H9 (cell line): ENCODE data around the gene CHAF1A. TPM values are rescaled to one million over a fixed set of nuclear protein-coding genes. Genes with fewer than 3 reads are reported as not detected.

Source experiments
- DNase-seq: peaks from one replicate; pipeline ENCODE4 v3.0.0-alpha.2; 2017
- H2AFZ ChIP-seq: one replicate; pipeline ENCODE4 v1.6.1; 2013; ENCODE audit warnings: mild to moderate bottlenecking, low read length, control low read depth, moderate library complexity
- H2AK5ac ChIP-seq: 2 replicates; pipeline ENCODE4 v1.6.1; 2013; ENCODE audit warnings: low read length, control low read depth, mixed read lengths; ENCODE audit not compliant: insufficient read length
- H2BK120ac ChIP-seq: one replicate; pipeline ENCODE4 v1.6.1; 2013; ENCODE audit warnings: low read depth, mild to moderate bottlenecking, low read length, control low read depth, inconsistent platforms; ENCODE audit not compliant: poor library complexity, severe bottlenecking
- H2BK12ac ChIP-seq: 2 replicates; pipeline ENCODE4 v1.6.1; 2013; ENCODE audit warnings: low read length, control low read depth, mixed read lengths, low read depth; ENCODE audit not compliant: insufficient read length
- H2BK15ac ChIP-seq: 2 replicates; pipeline ENCODE4 v1.6.1; 2013; ENCODE audit warnings: low read depth, low read length, control low read depth
- H2BK20ac ChIP-seq: one replicate; pipeline ENCODE4 v1.6.1; 2013; ENCODE audit warnings: low read depth, mild to moderate bottlenecking, low read length, control low read depth, inconsistent platforms; ENCODE audit not compliant: poor library complexity, severe bottlenecking
- H2BK5ac ChIP-seq: 2 replicates; pipeline ENCODE4 v1.6.1; 2013; ENCODE audit warnings: low read length, control low read depth, mixed read lengths; ENCODE audit not compliant: insufficient read length
- H3K14ac ChIP-seq: 2 replicates; pipeline ENCODE4 v1.6.1; 2013; ENCODE audit warnings: low read length, control low read depth; ENCODE audit not compliant: insufficient read depth
- H3K18ac ChIP-seq: 2 replicates; pipeline ENCODE4 v1.6.1; 2013; ENCODE audit warnings: low read depth, mild to moderate bottlenecking, mixed read lengths, low read length, control low read depth; ENCODE audit not compliant: insufficient read length
- H3K23ac ChIP-seq: 2 replicates; pipeline ENCODE4 v1.6.1; 2013; ENCODE audit warnings: low read length, control low read depth, mixed read lengths, low read depth; ENCODE audit not compliant: insufficient read length
- H3K23me2 ChIP-seq: 2 replicates; pipeline ENCODE4 v1.6.1; 2013; ENCODE audit warnings: low read depth, mild to moderate bottlenecking, mixed read lengths, low read length, control low read depth; ENCODE audit not compliant: insufficient read length, poor library complexity, severe bottlenecking
- H3K27ac ChIP-seq: 2 replicates; pipeline ENCODE4 v1.5.1; 2013; ENCODE audit warnings: low read length, control low read depth, mixed read lengths, low read depth; ENCODE audit not compliant: insufficient read length
- H3K27me3 ChIP-seq: 2 replicates; pipeline ENCODE4 v1.6.1; 2013; ENCODE audit warnings: low read length, control low read depth, inconsistent platforms; ENCODE audit not compliant: insufficient read depth
- H3K4ac ChIP-seq: 2 replicates; pipeline ENCODE4 v1.6.1; 2013; ENCODE audit warnings: low read depth, mild to moderate bottlenecking, control low read depth, inconsistent platforms, low read length, moderate library complexity
- H3K4me1 ChIP-seq: 2 replicates; pipeline ENCODE4 v1.6.1; 2013; ENCODE audit warnings: low read length, control low read depth, inconsistent platforms; ENCODE audit not compliant: insufficient read depth
- H3K4me2 ChIP-seq: 2 replicates; pipeline ENCODE4 v1.6.1; 2013; ENCODE audit warnings: low read length, control low read depth, mixed read lengths; ENCODE audit not compliant: insufficient read length, insufficient read depth
- H3K56ac ChIP-seq: 2 replicates; pipeline ENCODE4 v1.6.1; 2013; ENCODE audit warnings: low read depth, mild to moderate bottlenecking, mixed read lengths, low read length, control low read depth; ENCODE audit not compliant: insufficient read length
- H3K79me1 ChIP-seq: 2 replicates; pipeline ENCODE4 v1.6.1; 2013; ENCODE audit warnings: low read depth, mild to moderate bottlenecking, moderate library complexity, low read length, control low read depth, inconsistent platforms; ENCODE audit not compliant: insufficient read depth, poor library complexity, severe bottlenecking
- H3K79me2 ChIP-seq: 2 replicates; pipeline ENCODE4 v1.6.1; 2013; ENCODE audit warnings: low read length, control low read depth, inconsistent platforms; ENCODE audit not compliant: insufficient read depth
- H3K9ac ChIP-seq: 2 replicates; pipeline ENCODE4 v1.6.1; 2013; ENCODE audit warnings: low read length, control low read depth, mixed read lengths; ENCODE audit not compliant: insufficient read length; ENCODE audit errors: extremely low read depth
- H3K9me3 ChIP-seq: one replicate; pipeline ENCODE4 v1.6.1; 2013; ENCODE audit warnings: low read depth, low read length, inconsistent platforms; ENCODE audit not compliant: control insufficient read depth
- H3T11ph ChIP-seq: one replicate; pipeline ENCODE4 v1.6.1; 2013; ENCODE audit warnings: mild to moderate bottlenecking, low read length, control low read depth, inconsistent platforms
- H4K20me1 ChIP-seq: one replicate; pipeline ENCODE4 v1.6.1; 2013; ENCODE audit not compliant: control insufficient read depth, insufficient read length, insufficient read depth
- H4K5ac ChIP-seq: 2 replicates; pipeline ENCODE4 v1.6.1; 2013; ENCODE audit warnings: low read depth, mild to moderate bottlenecking, mixed read lengths, low read length, control low read depth; ENCODE audit not compliant: insufficient read length
- H4K8ac ChIP-seq: replicated peaks from 2 replicates; pipeline ENCODE4 v1.6.1; 2013; ENCODE audit warnings: low read length, control low read depth, mixed read lengths, low read depth; ENCODE audit not compliant: insufficient read length
- H4K91ac ChIP-seq: 2 replicates; pipeline ENCODE4 v1.6.1; 2013; ENCODE audit warnings: low read depth, mild to moderate bottlenecking, moderate library complexity, mixed read lengths, low read length, control low read depth; ENCODE audit not compliant: insufficient read length
- H3K27ac Mint-ChIP-seq, 3 experiments: 2 replicates in 2 of 3; 3 replicates in 1 of 3; pipeline ENCODE4 v1.8.0; 2020 to 2021; ENCODE audit warnings: mixed read lengths in 3 of 3, mild to moderate bottlenecking in 1 of 3, moderate library complexity in 1 of 3
- H3K27me3 Mint-ChIP-seq: 2 replicates; pipeline ENCODE4 v1.8.0; 2021; ENCODE audit warnings: low read depth, mild to moderate bottlenecking, moderate library complexity, mixed read lengths
- H3K36me3 Mint-ChIP-seq, 3 experiments: 2 replicates in 2 of 3; 3 replicates in 1 of 3; pipeline ENCODE4 v1.8.0; 2020 to 2021; ENCODE audit warnings: low read depth in 3 of 3, mixed read lengths in 3 of 3; ENCODE audit not compliant: insufficient read depth in 1 of 3
- H3K4me1 Mint-ChIP-seq, 2 experiments: 2 replicates each; pipeline ENCODE4 v1.8.0; 2020; ENCODE audit warnings: mixed read lengths in 2 of 2
- H3K4me3 Mint-ChIP-seq, 2 experiments: 2 replicates in 1 of 2; 3 replicates in 1 of 2; pipeline ENCODE4 v1.8.0; 2020 to 2021; ENCODE audit warnings: mild to moderate bottlenecking in 2 of 2, mixed read lengths in 2 of 2, moderate library complexity in 1 of 2
- H3K9me3 Mint-ChIP-seq, 2 experiments: 2 replicates in 1 of 2; 3 replicates in 1 of 2; pipeline ENCODE4 v1.8.0; 2020; ENCODE audit warnings: mild to moderate bottlenecking in 2 of 2, mixed read lengths in 2 of 2, moderate library complexity in 1 of 2
- WGBS: extraction: QIAGEN DNeasy Blood & Tissue Kit; methylation state at CpG from one replicate; pipeline ENCODE4 v1.1.7; 2013; ENCODE audit warnings: missing lambda C conversion rate, low lambda C conversion rate, mixed read lengths; ENCODE audit not compliant: insufficient read length; ENCODE audit errors: extremely low coverage; 5-methylcytosine and 5-hydroxymethylcytosine counted together
- total RNA-seq: library from RNA; stranded (reverse); gene quantifications from 2 replicates; pipeline ENCODE4 v1.2.1, GENCODE V29; 2021
- TF ChIP-seq, protein P1 (sequence below): fragments of 200-600 bp; sonication (generic); conservative IDR thresholded peaks from 3 replicates; pipeline ENCODE4 v1.8.0; 2021; ENCODE audit warnings: antibody characterized with exemption, mild to moderate bottlenecking

CHAF1A gene
- total RNA-seq, 1 experiment from 2014 or later, result 143 TPM

DNA sequence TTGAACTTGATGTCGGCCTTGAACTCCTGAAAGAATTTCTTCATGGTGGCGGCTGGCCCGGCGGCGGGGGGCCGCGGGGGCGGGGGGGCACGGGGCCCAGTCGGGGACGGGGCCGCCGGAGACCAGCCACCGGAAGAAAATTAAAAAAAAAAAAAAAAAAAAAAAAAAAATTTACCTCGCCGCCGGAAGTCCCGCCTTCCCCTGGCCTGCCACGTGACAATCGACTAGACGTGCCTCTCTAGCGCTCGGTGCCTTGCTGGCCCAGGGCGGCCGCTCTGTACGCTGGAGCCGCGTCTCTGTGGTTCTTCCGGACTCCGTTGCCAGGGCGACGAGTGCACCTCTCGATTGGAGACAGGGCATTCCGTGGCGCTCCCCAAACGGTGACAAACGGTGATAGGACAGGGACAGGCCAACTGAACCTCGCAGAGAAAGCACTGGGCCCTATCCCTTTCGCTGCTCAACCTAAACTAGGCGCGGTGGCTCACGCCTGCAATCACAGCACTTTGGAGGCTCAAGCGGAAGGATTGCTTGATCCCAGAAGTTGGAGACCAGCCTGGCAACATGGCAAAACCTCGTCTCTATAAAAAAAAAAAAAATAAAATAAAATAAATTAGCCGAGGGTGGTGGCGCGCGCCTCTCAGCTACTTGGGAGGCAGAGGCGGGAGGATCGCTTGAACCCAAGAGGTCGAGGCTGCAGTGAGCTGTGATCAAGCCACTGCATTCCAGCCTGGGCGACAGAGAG lies 55.4 kb downstream of the CHAF1A start, which contains the start of gene UBXN6:
TSS of gene UBXN6 (minus strand) at position 141 of the 742 bp plus-strand sequence. CDS start at position 44, 97 bp downstream.
- peak within 1 kb of the TSS; percentile 83 to 85 for H3K4me3 Mint-ChIP-seq
- H2BK20ac ChIP-seq, result no peak within 1 kb of the TSS
- H3K36me3 Mint-ChIP-seq, result peaks cover 0 to 5% (median 5%) of the 10 kb centered on the region in 3 experiments; a peak in 3 of 7 replicates
- DNase-seq, result peak; percentile 100
- H3K23ac ChIP-seq, result no peak within 1 kb of the TSS
- H4K91ac ChIP-seq, result no peak within 1 kb of the TSS
- peaks cover 4% of the 10 kb centered on the region for H4K20me1 ChIP-seq
- H3K27ac Mint-ChIP-seq, result peak within 1 kb of the TSS; percentile 96 to 98 (median 96)
- H4K8ac ChIP-seq, result no peak within 1 kb of the TSS
- no peak within 1 kb of the TSS for H2BK5ac ChIP-seq
- H3K27ac ChIP-seq, result no peak within 1 kb of the TSS
- H3K9me3 ChIP-seq, result no peaks in the 10 kb centered on the region
- H3K14ac ChIP-seq, result peak within 1 kb of the TSS; percentile 63
- H3K9ac ChIP-seq, result peak within 1 kb of the TSS; percentile 80
- H3K4me1 Mint-ChIP-seq, result peaks cover 10 to 14% of the 10 kb centered on the region in 2 experiments
- H2BK15ac ChIP-seq, result no peak within 1 kb of the TSS
- peaks cover 9% of the 10 kb centered on the region for H3K23me2 ChIP-seq
- no CpG with 5 or more reads among the region's 52 CpGs for WGBS
- no peak within 1 kb of the TSS for H2BK120ac ChIP-seq
- H2BK12ac ChIP-seq, result no peak within 1 kb of the TSS
- no peaks in the 10 kb centered on the region; the same call in 1 of the 2 replicates for H3K79me2 ChIP-seq
- peaks cover 0 to 3% of the 10 kb centered on the region in 2 experiments; a peak in 1 of 5 replicates for H3K9me3 Mint-ChIP-seq
- H3K4ac ChIP-seq, result no peak within 1 kb of the TSS
- H3K18ac ChIP-seq, result peak within 1 kb of the TSS; percentile 89
- no peak within 1 kb of the TSS for H2AK5ac ChIP-seq
- H3K4me1 ChIP-seq, result no peaks in the 10 kb centered on the region
- no peak within 1 kb of the TSS for H3K56ac ChIP-seq
- H2AFZ ChIP-seq, result no peak within 1 kb of the TSS
- no peaks in the 10 kb centered on the region for H3K79me1 ChIP-seq
- TF ChIP-seq, protein P1, sequence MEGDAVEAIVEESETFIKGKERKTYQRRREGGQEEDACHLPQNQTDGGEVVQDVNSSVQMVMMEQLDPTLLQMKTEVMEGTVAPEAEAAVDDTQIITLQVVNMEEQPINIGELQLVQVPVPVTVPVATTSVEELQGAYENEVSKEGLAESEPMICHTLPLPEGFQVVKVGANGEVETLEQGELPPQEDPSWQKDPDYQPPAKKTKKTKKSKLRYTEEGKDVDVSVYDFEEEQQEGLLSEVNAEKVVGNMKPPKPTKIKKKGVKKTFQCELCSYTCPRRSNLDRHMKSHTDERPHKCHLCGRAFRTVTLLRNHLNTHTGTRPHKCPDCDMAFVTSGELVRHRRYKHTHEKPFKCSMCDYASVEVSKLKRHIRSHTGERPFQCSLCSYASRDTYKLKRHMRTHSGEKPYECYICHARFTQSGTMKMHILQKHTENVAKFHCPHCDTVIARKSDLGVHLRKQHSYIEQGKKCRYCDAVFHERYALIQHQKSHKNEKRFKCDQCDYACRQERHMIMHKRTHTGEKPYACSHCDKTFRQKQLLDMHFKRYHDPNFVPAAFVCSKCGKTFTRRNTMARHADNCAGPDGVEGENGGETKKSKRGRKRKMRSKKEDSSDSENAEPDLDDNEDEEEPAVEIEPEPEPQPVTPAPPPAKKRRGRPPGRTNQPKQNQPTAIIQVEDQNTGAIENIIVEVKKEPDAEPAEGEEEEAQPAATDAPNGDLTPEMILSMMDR, result no peak
- no peaks in the 10 kb centered on the region for H3K27me3 ChIP-seq
- no peak within 1 kb of the TSS for H3T11ph ChIP-seq
- no peak within 1 kb of the TSS for H4K5ac ChIP-seq
- peak within 1 kb of the TSS; percentile 87 for H3K4me2 ChIP-seq
- H3K27me3 Mint-ChIP-seq, result peaks cover 11% of the 10 kb centered on the region
